Stimulated activated CD4-positive, alpha-beta T cell treated with anti-CD3 and anti-CD28 coated beads, TNF-alpha, amount 100 ng/mL, for 4 hours (primary cell): Measurements from ENCODE around the gene KIF26B.

Source experiments
- DNase-seq, 3 experiments: peaks; one replicate each; pipeline ENCODE4 v3.0.0-alpha.2; 2020; ENCODE audit warnings: low read depth in 3 of 3

The KIF26B gene

DNA sequence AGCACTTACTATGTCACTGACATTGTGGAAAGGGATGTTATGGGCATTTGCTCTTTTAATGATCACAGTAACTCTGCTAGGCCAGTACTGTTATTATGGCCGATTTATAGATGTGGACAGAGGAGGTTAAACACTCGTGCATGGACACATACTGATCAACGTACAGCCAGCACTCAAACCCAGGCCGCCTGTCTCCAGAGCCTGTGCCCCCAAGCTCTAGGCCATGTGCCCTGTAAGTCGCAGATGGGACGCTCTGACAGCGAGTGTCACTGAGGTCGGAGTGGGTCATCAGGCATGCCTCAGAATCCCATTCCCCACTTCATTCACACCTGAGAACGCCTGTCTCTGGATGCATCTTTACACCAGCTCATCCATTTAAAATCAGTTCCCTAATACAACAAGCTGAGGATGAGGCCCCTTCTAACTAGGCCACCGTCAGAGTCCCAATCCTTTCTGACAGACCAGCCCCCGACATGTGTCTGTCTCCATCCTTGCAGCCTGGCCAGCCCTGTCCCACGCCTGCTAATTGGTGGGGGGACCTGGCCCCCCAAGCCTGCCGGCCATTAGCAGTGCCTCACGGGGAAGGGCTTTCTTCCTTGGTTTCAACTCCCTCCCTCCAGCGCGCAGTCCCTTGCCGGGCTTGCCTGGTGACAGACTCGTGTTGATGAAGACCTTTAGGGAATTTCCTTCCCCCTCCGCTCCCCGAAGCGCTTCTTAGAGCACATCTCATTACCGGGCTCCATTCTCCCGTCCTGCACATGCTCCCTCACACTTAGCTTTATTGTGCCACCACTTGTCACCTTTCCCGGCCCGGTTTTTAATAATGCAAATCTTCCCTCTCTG, 436.8 kb downstream of the KIF26B start:
- DNase-seq, result no peak

DNA sequence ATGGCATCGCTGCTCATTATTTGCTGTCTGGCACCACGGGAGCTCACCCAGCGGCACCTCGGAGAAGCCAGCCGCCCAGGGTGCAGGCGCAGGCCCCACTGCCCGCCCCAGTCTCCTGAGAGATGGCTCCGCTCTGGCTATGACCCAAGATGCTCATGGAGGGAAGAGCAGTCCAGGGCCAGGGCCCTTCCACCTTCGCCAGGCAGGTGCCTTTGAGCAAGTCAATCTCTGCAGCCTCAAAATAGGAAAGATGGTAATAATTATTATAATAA, 437.3 kb downstream of the KIF26B start:
- no peak for DNase-seq

DNA sequence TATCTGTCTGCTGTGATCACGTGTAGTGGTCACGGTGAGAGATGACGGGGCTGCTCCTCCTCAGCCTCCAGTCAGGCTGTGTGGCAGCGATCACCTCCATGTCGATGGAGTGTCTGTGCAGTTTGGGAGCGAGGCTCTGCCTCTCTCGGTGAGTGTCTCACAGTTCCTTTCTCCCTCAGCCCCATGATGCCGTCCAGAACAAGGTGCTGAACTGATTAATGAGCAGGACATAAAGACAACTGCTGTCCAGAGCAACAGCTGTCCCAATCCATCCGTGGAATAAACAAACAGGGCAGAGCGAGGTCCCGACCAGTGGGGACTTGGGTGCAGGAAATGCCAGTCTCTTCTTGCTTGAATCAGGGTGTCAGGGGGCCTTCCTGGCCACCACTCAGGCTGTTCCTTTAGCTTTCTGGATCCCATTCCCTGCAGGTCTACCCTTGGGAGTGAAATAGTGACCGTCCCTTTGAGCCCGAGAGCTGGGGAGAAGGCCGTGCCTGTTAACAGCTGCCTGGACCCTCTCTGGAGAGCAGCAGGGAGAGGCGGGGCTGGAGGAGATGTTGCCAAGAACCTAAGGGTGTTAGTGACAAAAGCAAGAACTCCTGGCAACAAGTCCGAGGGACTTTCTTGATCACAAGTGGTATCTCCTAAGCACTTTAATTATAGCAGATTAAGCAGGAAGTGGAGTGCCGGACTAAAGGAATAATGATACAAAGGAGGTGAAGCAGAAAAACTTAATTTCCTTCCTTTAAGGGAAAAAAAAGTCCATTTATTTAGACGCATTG, 443.9 kb downstream of the KIF26B start:
- no peak for DNase-seq

DNA sequence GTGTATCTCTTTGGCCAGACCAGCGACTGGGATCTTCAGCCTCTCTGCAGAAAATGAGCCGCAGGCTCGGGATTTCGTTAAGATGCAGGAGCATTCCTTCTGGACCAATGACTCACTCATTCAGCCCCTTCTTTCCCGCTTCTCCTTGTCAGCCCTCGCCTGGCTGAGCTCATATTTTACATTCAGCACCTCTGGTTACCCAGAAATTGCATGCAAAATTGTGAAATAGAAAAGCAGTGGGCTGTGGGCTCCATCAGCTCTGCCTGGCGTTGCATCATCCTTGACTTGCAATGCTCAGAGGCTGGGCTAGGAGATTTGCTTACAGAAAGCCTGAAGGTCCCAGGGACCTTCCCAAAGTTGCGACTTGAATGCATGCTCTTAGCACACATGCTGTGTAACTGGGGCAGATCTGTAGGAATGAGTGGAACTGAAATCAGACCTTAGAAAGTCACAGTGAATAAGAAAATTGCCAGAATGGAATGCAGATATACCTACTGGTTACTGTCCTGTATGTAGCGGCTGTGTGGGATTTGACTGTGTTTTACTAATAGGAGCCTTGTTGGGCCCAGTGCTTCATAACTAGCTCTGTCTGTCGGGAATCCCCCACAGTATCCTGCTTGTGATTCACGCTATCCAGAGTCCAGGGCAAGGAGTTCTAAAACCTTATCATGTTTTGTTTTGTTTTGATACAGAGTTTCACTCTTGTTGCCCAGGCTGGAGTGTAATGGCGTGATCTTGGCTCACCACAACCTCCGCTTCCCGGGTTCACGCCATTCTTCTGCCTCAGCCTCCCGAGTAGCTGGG, 444.8 kb downstream of the KIF26B start:
- no peak for DNase-seq

DNA sequence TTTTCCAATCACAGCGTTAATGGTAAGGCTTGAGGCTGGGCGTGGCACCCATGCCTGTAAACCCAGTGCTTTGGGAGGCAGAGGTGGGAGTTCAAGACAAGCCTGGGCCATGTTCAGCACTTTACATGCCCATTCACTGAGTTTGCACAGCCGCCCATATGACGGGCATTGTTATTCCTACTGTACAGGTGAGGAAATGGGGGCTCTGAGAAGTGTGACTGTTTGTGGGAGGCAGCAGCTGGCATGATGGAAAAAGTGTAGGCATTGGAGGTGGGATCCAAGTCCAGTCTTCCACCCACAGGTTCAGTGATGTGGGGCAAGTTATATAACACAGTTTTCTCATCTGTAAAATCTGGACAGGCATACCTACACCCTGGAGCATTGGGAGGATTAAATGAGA, 445.9 kb downstream of the KIF26B start:
- DNase-seq, result no peak

DNA sequence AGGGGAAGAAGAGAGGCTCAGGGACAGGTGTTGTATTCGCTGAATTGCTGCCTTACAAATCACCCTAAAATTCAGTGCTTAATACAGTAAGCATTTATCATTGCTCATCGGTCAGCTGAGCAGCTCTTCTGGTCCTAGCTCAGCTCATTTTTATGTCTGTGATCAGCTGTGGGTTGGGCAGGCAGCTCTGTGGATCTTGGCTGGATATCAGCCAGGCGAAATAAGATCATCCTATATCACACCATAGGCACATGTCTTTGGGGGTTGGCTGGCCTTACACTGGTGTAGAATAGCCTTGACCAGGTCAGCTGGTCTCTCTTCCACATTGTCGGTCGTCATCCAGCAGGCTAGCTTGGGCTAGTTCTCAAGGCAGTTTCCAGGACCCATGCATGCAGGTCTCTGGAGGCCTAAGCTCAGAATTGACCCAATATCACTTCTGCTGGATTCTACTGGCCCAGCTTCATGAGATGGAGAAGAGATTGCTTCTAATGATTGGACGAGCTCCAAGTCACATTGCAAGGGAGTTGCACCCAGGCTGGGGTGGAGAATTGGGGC, 448.6 kb downstream of the KIF26B start:
- DNase-seq, result no peak

DNA sequence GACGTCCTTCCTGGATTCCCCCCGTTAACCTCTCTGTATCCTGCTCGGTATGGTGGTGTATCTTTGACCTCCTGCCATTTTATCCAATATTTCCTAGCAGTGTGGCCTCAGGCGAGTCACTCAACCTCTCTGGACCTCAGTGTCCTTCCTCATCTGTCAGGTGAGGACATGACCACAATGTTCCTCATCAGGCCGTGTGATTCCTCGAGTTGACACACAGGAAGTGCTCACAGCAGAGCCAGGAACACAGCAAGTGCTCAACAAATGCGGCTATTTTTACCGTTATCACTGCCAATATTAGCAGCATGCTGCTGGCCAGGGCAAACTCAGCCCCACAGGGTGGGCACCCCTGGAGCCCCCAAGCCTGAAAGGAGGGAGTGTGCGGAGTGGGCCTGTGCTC, 450.2 kb downstream of the KIF26B start:
- no peak for DNase-seq

DNA sequence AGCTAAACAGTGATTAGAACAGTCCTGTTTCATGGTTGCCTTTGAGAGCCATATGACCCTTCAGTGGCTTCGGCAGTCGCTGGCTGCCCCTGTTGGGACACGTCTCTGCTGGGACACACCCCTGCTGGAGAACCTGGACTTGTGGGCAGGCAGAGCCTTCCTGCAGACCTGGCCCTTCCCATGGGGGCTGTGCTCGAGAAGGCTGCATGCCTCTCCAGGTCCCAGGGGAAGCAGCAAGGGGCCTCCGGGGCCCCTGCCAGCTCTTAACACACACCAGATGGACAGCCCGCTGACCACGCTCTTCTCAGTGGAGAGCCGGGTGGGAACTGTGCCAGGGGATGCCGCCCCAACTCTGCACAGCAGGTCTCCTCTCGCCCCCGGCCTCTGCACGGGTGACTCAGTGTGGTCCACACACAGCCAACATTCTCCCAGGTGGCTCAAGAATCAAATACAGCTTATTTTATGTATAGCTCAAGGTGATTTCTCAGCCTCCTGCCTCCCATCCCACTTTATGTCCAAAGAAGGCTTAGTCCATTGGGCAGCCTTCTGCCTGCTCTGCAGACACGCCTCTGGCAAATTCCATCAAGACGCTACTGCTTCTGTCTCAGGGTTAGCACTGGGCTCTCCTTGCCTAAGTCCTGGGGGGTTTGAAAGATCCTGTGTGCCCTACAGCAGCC, 450.8 kb downstream of the KIF26B start:
- no peak for DNase-seq

DNA sequence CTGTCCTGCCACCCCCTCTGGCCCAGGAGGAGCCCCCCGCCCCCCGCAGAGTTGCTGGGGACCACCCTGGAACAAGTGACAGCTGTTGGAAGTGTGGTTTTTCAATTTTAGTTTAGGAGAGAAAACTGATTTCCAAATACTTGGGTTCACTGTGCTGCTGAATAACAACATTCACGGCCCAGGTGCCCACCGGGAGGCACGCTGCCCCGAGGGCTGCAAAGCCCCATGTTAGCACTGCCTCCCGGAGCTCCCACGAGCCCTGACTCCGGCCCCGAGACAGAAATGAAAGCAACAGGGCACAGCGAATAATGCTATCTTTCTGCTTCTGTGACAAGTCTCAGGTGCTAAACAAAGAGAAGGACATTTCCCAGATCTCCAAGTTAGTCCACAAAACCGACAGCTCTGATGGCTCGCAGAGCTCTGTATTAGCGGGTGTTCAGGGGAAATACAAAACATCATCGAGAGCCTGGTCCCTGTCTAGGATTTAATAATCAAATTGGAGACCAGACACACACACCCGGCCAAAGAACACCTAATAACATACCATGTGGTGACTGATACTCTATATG, 451.5 kb downstream of the KIF26B start:
- no peak for DNase-seq

DNA sequence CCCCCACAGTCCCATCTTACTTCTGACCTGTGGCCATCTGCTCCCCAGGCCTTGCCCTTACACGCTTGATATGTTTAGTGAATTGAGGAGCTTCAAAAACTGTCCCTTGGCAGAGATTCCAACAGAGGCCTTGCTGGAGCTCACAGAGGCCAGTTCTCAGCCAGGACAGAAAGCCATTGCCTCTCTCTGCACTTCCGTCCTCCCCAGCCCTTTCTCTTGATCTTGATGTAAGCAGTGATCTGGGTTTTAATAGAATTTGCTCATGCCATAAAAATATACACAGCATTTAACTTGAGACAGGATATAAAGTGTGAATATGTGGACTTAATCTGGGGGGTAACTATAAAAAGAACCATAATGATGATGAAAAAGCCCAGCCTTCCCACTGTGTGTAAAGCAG, 453.5 kb downstream of the KIF26B start:
- DNase-seq, result no peak

DNA sequence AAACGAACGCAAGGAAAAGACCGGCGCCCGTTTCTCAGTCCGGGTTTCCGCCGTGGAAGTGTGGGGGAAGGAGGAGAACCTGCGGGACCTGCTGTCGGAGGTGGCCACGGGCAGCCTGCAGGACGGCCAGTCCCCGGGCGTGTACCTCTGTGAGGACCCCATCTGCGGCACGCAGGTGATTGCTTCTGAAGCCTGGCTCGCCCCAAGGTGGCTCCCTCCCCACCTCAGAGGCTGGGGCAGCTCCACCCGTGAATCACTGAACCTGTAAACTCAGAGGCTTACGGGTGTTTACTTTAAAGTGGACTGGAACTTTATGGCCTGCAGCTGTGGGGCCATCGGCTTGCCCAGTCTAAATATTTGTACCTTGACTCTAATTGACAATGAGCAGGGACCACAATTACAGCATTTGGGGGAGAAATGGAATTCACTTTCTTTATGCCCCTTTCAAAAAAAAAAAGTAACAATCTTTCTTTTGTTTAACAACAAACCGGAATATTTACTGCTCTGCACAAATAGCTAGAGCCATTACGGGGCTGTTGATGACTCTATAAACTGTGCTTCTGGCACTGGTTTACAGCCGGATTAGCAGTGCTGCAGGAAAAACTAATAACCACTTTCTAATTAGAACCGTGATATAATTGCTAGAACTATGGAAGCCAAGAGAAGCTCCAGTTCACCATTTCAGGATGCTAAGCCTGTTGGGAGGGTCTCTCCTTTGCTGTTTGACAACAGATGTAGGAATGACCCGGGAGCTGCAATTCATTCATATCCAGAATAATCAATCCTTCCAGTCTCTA, 454.8 kb downstream of the KIF26B start:
- no peak for DNase-seq

DNA sequence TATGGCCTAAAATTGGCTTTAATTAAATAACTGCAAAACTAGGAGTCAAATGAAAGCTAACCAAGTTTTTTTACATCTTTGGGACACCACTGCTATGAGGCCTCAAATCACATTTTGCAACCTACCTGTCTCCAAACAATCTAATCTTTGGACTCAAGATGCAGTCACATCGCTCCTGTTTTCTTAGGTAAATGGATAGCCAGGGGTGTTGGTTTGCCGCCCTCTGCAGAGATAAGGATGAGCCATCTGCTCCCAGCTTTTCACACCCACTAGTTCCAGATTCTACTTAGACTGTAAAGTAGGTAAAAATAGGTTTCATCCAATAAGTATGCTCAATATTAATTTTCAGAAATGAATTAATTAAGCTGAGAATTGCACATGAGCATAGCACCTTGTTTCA, 456.5 kb downstream of the KIF26B start:
- DNase-seq, result no peak

DNA sequence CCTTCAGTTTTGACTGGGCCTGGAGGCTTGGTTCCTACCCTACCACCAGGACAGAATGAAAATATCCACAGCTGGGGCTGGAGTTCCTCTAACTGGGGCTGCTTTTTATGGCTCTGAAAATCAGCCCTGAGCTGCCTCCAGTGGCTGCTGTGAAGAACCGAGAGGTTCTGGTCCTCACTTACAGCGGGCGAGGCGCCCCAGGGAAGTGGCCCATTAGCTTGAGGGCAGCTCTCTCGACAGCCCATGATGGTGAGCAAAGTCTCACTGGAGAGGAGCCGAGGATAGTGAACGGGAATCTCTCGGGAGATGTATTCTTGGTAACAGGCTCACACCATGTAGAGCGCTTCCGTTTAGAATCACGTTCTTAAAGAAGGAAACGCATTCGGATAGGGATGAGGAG, 459.7 kb downstream of the KIF26B start:
- DNase-seq, result no peak

DNA sequence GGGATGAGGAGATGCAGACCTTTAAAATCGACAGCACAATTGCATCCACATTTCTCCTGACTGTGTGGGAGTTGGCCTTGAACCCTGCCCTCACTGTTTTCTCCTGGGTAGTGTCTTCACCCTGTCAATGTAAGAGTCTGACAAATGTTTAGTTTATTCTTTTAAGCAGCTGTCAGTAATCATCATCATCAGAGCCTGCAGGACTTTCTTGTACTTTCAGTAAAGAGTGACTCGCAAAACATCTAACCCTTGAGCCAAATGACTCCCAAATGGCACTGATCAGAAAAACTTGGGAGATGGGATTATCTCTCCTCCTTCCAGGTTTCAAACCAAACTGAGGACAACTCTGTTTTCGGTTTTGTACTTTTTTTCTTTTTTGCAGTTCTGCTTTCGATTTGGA, 460.2 kb downstream of the KIF26B start:
- no peak for DNase-seq

DNA sequence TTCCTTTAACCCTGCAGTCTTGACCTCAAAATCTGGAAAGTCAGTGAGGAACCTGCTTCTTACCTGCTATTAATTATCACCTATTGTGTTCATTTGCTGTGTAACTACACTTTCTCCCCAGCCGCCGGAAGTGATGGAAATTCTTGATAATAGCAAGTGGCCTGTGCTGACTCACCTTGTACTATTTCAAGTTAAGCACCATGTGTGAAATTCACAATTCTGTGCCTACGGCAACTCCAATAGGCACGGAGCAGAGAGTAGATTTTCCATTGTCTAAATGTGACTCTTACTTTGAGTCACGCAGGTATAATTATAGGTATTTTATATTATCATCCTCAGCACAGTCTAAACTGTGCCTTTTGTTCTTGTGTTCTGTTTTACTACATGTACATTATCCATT, 466.8 kb downstream of the KIF26B start:
- no peak for DNase-seq

DNA sequence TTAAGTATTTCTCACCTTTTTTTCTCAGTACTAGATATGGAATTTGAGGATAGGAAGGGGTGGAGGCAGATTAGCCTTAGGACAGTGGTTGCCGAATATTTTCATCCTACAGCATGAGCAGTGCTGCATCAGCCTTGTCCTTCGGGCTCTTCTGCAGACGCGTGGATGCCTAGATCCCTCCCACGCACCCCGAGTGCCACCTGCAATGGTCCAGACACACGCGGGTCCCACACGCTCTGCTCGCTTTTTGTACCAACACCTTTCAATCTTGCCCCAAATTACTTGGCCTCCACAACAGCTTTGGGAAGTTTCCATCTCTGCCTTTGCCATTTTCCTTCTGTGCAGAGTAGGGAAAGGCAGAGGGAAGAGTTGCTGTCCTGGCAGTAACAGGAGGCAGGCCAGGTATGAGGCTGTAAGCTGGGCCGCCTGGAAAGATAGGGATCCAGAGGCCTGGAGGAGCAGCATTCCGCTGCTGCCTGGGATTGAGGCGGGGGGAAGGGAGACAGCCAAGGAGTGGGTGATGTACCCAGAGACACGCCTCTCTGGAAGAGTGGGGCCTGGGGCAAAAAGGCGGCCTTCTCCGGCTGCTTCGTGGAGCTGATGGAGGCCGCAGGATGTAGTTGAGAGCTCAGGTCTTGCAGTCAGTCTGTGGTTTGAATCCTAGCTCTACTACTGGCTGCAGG, 467.7 kb downstream of the KIF26B start:
- DNase-seq, result no peak

DNA sequence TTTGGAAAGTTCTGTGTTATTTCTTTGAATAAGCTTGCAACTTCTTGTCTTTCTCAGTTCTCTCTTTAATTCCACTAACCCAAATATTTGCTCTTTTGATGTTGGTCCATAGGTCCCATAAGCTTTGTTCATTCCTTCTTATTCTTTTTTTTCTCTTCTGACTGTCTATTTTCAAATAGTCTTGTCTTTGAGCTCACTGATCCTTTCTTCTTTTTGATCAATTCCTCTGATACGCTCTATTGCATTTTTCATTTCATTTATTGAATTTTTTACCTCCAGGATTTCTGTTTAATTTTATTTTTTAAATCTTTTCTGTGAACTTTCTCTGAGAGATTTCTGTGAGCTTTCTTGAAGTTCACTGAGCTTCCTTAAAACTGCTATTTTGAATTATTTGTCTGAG, 486.6 kb downstream of the KIF26B start:
- no peak for DNase-seq

DNA sequence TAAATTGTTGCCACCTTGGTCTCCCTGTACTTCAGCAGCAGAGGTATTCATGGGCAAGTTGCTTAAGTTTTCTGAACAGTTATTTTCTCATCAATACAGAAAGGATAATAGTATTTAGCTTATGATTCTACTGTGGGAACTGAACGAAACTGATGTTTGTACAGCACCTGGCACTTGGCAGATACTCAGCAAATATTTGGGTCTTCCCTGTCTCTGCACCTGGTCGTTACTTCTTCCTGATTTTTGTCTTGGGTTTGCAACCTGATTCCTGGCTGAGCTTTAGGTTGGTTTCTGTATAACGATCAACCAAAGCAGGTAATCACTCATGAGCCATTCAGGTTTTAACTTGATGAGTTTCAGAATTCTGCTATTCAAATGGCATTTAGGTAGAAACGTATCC, 490.6 kb downstream of the KIF26B start:
- no peak for DNase-seq

DNA sequence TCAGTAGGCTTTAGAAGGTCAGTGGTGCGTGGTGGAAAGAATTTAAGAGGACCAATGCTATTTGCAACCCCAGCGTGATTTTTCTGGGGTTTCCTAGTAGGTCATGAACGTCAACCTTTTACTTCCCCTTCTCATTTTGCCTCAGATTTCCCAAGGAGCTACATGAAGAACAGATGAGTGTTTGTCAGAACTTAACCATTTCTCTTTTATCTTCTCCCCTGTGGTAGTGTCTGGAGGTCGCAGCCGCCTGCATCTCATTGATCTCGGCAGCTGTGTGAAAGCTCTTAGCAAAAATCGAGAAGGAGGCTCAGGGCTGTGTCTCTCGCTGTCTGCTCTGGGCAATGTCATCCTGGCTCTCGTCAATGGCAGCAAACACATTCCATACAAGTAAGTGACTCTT, 491.1 kb downstream of the KIF26B start:
- DNase-seq, result no peak
